ENCODE results near the gene C1orf122. TPM values are rescaled to one million over a fixed set of nuclear protein-coding genes. Genes with fewer than 3 reads are reported as not detected.

C1orf122 gene
- polyA plus RNA-seq, 1 of the 3 experiments (the other 2 are of a cell fraction), result 75.3 TPM

DNA sequence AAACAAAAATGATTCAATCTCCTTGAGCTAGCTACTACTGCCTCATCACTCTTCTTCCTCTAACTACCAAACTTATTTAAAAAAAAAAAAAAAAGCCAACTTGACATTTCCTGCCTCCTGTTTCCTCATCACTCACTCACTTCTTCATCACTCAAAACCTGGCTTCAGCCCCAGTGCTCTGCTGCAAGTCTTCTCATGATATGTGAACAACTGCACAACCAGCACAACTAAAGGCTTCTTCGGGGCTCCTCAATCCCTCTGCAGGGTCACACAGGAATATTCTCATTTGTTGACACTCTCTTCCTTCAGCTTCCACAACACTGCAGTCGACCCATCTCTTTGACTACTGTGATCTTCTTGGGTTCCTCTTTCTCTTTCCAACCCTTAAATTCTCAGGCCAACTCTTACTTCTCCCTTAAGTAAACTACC, 44.2 kb downstream of the C1orf122 start (continued):
- TF ChIP-seq FOSL2 (IDR thresholded peaks at IDR 0.05; ENCODE audit: borderline replicate concordance, low read depth), result no peak
- TF ChIP-seq FOXM1 (IDR thresholded peaks at IDR 0.05; ENCODE audit: low read depth), result no peak
- no peak for TF ChIP-seq USF1 (IDR thresholded peaks at IDR 0.05; ENCODE audit: borderline replicate concordance, low read depth)
- TF ChIP-seq GATA2 (CRISPR knock-in tag; IDR thresholded peaks at IDR 0.05), result no peak
- TF ChIP-seq, protein P1, sequence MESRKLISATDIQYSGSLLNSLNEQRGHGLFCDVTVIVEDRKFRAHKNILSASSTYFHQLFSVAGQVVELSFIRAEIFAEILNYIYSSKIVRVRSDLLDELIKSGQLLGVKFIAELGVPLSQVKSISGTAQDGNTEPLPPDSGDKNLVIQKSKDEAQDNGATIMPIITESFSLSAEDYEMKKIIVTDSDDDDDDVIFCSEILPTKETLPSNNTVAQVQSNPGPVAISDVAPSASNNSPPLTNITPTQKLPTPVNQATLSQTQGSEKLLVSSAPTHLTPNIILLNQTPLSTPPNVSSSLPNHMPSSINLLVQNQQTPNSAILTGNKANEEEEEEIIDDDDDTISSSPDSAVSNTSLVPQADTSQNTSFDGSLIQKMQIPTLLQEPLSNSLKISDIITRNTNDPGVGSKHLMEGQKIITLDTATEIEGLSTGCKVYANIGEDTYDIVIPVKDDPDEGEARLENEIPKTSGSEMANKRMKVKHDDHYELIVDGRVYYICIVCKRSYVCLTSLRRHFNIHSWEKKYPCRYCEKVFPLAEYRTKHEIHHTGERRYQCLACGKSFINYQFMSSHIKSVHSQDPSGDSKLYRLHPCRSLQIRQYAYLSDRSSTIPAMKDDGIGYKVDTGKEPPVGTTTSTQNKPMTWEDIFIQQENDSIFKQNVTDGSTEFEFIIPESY (IDR thresholded peaks at IDR 0.05; ENCODE audit: borderline replicate concordance, low read depth), result no peak

GRCh38 chr1:37853157-37853556, 45.6 kb downstream of the C1orf122 start:
- H3K36me3 ChIP-seq (replicated peaks in 1 of 2; ENCODE audit: control insufficient read depth in 1 of 2, insufficient read depth in 2 of 2, low read length in 1 of 2), result peaks cover 29 to 39% of the 10 kb centered on the region in 2 experiments
- peaks cover 2 to 8% of the 10 kb centered on the region in 2 experiments; a peak in 3 of 4 replicates for H3K4me1 ChIP-seq (ENCODE audit: control insufficient read depth in 1 of 2, insufficient read depth in 2 of 2, low read depth in 1 of 2, low read length in 1 of 2)
- CTCF ChIA-PET, result no interaction called here

DNA sequence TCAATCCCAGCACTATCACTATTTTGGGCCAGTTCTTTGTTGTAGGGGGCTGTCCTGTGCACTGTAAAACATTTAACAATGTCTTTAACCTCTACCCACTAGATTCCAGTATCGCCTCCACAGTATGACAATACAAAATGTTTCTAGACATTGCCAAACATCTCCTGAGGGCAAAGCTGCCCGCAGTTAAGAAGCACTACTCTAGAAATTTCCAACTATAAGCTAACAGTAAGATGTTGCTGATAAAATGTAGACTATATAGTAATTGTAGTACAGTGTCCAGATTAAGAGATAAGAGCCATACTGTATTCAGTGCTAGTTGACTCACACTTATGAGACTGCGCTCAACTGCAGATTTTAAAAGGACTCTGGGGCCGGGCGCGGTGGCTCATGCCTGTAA, 46.8 kb downstream of the C1orf122 start:
- Histone ChIP-seq H3K9ac (no peak overlapping the region), H3K79me2 (ENCODE audit: insufficient read depth) (peaks cover 100% of the 10 kb centered on the region), H3F3A (replicated peaks; ENCODE audit: insufficient read depth) (peaks cover 3% of the 10 kb centered on the region), H3K27me3 (ENCODE audit: insufficient read depth) (no peaks in the 10 kb centered on the region), H3K27ac (ENCODE audit: low read depth in 2 of 2, low read length in 1 of 2) (no peak overlapping the region), H3K36me3 (replicated peaks in 1 of 2; ENCODE audit: control insufficient read depth in 1 of 2, insufficient read depth in 2 of 2, low read length in 1 of 2) (peaks cover 26 to 36% of the 10 kb centered on the region in 2 experiments), H2AFZ (ENCODE audit: low read depth) (no peak overlapping the region), H4K20me1 (ENCODE audit: insufficient read depth) (peaks cover 42% of the 10 kb centered on the region), H3K4me3 (ENCODE audit: low read depth in 2 of 2, low read length in 1 of 2) (no peak overlapping the region), H3K9me2 (no peaks in the 10 kb centered on the region), H3K9me3 (no peaks in the 10 kb centered on the region), H3K4me1 (ENCODE audit: control insufficient read depth in 1 of 2, insufficient read depth in 2 of 2, low read depth in 1 of 2, low read length in 1 of 2) (peaks cover 6 to 14% of the 10 kb centered on the region in 2 experiments; a peak in 3 of 4 replicates), H3K4me2 (no peak overlapping the region)
- ChIA-PET CTCF (interaction anchor here (1.1 kb wide), 1 partner anchor 76 kb away, joined by 3 read pairs; no protein-coding TSS in a partner anchor), POLR2A (no interaction called here)
- 94% methylated on average over 6 of the region's 6 CpGs for WGBS (ENCODE audit: low lambda C conversion rate)
- DNase-seq, result no peak
- TF ChIP-seq USF2 (IDR thresholded peaks at IDR 0.05; ENCODE audit: borderline replicate concordance, low read depth, low read length), result no peak
- TF ChIP-seq USF1 (IDR thresholded peaks at IDR 0.05; ENCODE audit: borderline replicate concordance, low read depth), result no peak
- TF ChIP-seq JUND (IDR thresholded peaks at IDR 0.05), result no peak
- TF ChIP-seq, protein P1 (IDR thresholded peaks at IDR 0.05; ENCODE audit: borderline replicate concordance, low read depth), result no peak
- TF ChIP-seq MXI1 (IDR thresholded peaks at IDR 0.05; ENCODE audit: low read depth, low read length), result no peak
- TF ChIP-seq TAF1 (IDR thresholded peaks at IDR 0.05; ENCODE audit: borderline replicate concordance, low read depth, low read length), result no peak
- no peak for TF ChIP-seq EZH2phosphoT487 (IDR thresholded peaks at IDR 0.05; ENCODE audit: borderline replicate concordance, low read depth)
- no peak for TF ChIP-seq MAX (IDR thresholded peaks at IDR 0.05; ENCODE audit: low read depth)
- TF ChIP-seq RFX5 (IDR thresholded peaks at IDR 0.05; ENCODE audit: low read length), result no peak

More at GRCh38 chr1:37853157-37853556, 45.6 kb downstream of the C1orf122 start:
- no peak for DNase-seq
- Histone ChIP-seq H3K27me3 (ENCODE audit: insufficient read depth) (no peaks in the 10 kb centered on the region), H3K4me2 (no peak overlapping the region), H3K79me2 (ENCODE audit: insufficient read depth) (peaks cover 100% of the 10 kb centered on the region), H3K27ac (ENCODE audit: low read depth in 2 of 2, low read length in 1 of 2) (no peak overlapping the region), H4K20me1 (ENCODE audit: insufficient read depth) (peaks cover 54% of the 10 kb centered on the region), H3K9me2 (no peaks in the 10 kb centered on the region), H2AFZ (ENCODE audit: low read depth) (no peak overlapping the region), H3K4me3 (ENCODE audit: low read depth in 2 of 2, low read length in 1 of 2) (no peak overlapping the region), H3K9ac (no peak overlapping the region), H3F3A (replicated peaks; ENCODE audit: insufficient read depth) (peaks cover 3% of the 10 kb centered on the region), H3K9me3 (no peaks in the 10 kb centered on the region)
- TF ChIP-seq TCF12 (IDR thresholded peaks at IDR 0.05), result no peak
- TF ChIP-seq, protein P1 (IDR thresholded peaks at IDR 0.05; ENCODE audit: borderline replicate concordance, low read depth), result no peak
- POLR2A ChIA-PET, result no interaction called here
